ENCODE measurements around the gene ARID4B.
A peak's percentile ranks its signal among the peaks of the same experiment; 100 is the strongest.
"Not testable (repeated sequence)": the region's sequence is repeated elsewhere in the genome, so short reads cannot be mapped to it uniquely, and the experiment has no call there.

Gene ARID4B, protein sequence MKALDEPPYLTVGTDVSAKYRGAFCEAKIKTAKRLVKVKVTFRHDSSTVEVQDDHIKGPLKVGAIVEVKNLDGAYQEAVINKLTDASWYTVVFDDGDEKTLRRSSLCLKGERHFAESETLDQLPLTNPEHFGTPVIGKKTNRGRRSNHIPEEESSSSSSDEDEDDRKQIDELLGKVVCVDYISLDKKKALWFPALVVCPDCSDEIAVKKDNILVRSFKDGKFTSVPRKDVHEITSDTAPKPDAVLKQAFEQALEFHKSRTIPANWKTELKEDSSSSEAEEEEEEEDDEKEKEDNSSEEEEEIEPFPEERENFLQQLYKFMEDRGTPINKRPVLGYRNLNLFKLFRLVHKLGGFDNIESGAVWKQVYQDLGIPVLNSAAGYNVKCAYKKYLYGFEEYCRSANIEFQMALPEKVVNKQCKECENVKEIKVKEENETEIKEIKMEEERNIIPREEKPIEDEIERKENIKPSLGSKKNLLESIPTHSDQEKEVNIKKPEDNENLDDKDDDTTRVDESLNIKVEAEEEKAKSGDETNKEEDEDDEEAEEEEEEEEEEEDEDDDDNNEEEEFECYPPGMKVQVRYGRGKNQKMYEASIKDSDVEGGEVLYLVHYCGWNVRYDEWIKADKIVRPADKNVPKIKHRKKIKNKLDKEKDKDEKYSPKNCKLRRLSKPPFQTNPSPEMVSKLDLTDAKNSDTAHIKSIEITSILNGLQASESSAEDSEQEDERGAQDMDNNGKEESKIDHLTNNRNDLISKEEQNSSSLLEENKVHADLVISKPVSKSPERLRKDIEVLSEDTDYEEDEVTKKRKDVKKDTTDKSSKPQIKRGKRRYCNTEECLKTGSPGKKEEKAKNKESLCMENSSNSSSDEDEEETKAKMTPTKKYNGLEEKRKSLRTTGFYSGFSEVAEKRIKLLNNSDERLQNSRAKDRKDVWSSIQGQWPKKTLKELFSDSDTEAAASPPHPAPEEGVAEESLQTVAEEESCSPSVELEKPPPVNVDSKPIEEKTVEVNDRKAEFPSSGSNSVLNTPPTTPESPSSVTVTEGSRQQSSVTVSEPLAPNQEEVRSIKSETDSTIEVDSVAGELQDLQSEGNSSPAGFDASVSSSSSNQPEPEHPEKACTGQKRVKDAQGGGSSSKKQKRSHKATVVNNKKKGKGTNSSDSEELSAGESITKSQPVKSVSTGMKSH (N-terminal part only)

DNA sequence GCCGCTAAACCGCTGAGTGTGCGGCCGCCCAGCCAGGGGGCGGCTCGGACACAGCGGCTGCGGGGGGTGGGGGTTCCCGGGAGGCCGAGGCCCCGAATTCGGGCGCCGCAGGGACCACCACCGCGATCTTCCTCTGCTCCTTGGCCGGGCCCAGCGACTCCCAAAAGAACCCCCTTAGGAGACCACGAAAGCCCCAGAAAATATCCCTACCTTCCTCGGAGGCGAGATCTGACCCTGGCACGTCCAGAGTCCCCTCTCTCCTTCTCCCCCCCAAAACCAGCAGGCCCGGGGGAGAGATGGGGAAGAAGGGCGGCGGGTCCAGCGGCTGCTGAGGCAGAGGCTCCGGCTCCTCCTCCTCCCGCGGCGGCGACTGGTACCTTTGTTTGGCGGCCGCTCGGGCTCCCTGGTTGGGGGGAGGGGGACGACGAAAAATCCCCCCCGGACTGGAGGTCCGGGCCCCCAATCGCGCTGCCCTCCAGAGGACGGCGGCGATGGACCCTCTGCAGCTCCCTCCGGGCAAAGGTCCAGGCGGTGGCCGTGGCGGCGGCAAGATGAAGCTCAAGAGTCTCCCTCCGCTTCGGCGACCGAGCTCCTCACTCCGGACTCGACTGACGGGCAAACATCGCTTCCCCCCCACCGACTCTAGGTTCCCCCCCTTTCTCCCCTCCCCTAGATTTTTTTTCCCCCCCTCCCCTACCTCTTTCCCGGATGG is at the start of gene ARID4B:
Gene ARID4B, minus strand, starts transcription at position 621 of the 712 bp plus-strand sequence. CDS start 1,260 bp downstream, outside the sequence.
- no peak for DNase-seq (ENCODE audit: low read depth in 2 of 2)

DNA sequence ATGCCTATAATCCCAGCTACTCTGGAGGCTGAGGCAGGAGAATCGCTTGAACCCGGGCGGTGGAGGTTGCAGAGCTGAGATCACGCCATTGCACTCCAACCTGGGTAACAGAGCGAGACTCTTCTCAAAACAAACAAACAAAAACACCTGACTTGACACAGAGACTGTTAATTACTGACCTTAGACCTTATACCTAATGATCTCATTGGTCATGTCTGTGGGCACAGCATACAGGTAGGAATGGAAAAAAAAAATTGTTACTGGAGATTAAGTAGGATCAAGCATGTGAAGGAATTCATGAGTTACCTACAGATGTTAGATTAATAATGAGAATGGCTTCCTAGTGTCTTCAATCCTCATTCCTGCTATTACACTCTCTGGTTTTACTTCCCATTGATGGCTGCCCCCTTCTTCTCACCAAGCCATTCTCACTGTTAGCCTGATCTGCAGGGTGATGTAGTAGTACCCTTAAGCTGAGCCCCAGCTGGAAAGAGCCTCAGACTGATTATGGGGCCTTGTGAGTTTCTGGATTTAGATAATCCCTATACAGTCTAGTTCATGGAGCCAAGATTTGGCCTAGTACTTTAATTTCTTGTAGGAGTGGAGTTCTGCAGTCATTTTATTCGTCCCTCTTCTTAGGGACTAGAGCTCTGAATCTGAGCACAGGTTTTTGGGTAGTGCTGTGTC is 48.1 kb upstream of the ARID4B start:
- DNase-seq (ENCODE audit: low read depth in 2 of 2): no peak

DNA sequence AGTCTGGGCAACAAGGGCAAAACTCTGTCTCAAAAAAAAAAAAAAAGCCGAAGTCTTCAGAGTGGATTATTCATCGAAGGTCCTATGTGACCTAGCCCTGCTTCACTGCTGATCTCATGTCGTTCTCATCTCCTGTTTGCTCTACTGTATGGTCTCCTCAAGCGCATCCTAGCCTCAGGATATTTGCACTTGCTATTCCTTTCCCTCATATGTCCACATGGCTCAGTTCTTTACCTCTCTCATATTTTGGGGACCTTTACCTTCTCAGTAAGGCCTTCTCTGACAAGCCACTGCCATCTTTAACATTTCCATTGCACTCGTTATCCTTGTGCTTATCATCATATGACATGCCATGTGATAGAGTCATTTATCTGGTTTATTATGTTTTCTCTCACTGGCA is 41.8 kb upstream of the ARID4B start:
- DNase-seq (ENCODE audit: low read depth in 2 of 2): no peak

DNA sequence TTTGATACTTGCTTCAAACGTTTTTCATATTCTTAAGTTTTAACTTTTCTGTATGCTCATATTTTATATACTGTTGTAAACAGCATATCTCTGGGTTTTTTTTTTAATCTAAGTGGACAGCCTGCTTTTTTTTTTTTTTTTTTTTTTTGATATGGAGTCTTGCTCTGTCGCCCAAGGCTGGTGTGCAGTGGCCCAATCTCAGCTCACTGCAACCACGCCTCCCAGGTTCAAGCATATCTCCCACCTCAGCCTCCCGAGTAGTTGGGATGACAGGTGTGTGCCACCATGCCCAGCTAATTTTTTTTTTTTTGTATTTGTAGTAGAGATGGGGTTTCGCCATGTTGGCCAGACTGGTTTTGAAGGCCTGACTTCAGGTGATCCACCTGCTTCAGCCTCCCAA is 40.4 kb upstream of the ARID4B start:
- no peak for DNase-seq (ENCODE audit: low read depth in 2 of 2)

DNA sequence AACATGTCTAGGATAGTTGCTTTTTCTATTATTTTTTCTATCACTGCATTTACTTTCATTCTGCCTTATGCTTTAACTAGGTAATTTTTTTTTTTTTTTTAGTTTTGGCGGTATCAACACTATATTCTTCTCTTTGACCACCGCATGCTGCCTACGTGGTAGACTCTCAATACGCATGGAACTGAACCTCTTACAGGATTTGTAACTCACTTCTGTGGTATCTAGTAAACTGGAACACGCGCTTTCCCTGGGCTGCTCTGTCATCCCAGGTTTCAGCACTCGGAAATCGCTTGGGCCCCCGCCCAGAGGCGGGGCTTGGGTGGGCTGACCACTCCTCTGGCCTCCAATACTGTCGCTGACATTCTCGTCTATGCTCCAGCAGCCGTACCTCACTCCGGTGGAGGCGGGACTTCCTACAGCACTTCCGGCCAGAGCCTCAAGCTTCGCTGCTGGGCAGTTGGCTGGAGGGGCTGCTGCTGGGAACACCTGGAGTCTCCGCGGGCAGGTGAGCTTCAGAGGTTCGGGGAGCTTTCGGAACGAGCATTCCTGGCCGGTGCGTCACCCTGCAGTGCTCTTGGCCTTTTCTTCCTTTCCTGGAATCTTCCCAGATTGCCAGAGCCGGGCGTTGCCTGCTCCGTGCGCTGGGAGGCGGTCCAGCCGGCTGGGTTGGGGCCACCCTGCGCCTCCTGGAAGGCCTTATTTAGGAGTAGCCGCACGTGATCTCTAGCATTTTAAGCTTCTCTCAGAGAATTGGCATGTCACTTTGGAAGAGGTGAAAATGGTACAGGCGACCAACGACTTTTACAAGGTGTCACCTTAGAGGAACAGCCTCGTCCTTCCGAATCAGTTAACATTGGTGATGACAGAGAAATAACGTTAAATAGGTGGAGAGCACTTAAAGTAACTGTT is 39.3 kb upstream of the ARID4B start, which contains the start of gene TBCE:
Gene TBCE, plus strand, starts transcription at position 428 of the 909 bp plus-strand sequence. CDS start 12,623 bp downstream, outside the sequence.
- DNase-seq (ENCODE audit: low read depth in 2 of 2): peak; percentile 86 to 87

DNA sequence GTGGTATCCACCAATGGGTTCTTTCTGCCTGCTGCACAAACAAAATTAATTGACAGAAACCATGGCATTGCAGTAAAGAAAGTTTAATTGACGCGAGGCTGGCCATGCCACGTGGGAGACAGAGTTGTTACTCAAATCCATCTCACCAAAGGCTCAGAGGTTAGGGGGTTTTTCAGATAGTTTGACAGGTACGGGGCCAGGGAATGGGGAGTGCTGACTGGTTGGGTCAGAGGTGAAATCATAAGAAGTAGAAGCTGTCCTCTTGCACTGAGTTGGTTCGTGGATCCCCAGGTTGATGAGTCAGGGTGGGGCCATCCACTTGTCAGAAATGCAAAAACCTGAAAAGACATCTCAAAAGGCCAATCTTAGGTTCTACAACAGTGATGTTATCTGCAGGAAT is 38.3 kb upstream of the ARID4B start:
- DNase-seq (ENCODE audit: low read depth in 2 of 2): no peak

DNA sequence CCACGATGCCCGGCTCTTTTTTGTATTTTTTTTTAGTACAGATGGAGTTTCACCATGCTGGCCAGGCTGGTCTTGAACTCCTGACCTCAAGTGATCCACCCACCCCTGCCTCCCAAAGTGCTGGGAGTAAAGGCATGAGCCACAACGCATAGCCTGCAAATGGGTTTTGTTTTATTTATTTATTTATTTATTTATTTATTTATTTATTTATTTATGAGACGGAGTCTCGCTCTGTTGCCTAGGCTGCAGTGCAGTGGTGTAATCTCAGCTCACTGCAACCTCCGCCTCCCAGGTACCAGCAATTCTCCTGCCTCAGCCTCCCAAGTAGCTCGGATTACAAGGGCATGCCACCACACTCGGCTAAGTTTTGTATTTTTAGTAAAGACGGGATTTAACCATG is 36.2 kb upstream of the ARID4B start:
- DNase-seq (ENCODE audit: low read depth in 2 of 2): not testable (repeated sequence)

DNA sequence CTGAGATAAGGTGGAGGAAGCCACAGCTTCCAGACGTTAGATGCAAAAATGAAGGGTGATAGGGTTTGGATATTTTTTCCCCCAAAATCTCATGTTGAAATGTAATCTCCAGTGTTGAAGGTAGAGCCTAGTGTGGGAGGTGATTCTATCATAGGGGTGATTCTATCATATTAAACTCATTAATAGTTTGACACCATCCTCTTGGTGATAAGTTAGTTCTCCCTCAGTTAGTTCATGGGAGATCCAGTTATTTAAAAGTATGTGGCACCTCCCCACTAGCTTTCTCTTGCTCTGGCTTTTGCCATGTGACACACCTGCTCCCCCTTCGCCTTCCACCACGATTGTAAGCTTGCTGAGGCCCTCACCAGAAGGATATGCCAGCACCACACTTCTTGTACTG is 30.9 kb upstream of the ARID4B start:
- no peak for DNase-seq (ENCODE audit: low read depth in 2 of 2)

DNA sequence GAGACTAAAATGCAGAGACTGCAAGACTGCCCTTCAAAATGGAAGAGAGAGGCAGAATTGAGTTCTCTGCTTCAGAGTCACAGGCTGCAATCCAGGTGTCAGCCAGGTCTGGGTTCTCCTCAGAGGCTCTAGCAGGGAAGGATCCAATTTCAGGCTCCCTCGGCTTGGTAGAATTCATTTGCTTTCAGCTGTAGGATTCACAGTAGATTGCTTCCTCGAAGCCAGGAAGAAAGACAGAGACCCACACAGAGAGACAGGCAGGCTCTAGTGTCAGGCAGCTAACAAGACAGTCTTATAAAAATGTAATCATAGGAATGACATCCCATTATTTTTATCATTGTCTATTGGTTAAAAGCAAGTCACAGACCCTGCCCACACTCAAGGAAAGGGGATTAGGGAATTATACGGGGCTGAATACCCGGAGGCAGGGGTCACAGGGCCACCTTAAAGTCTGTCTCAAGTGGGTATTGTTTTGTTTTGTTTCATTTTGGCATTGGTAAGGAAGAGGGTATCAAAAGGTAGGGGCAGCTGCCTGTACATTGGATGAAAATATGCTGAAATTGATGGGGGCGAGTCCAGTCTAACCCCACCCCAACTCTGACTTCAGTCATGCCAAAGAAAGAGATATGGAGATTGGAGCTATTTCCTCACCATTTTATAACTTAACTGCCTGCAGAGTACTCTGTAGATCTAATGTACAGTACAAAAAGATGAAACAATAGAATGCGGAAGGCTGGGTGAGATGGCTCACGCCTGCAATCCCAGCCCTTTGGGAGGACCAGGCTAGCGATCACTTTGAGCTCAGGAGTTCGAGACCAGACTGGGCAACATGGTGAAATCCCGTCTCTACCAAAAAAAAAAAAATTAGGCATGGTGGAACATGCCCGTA is 29.8 kb upstream of the ARID4B start:
- DNase-seq (ENCODE audit: low read depth in 2 of 2): no peak

DNA sequence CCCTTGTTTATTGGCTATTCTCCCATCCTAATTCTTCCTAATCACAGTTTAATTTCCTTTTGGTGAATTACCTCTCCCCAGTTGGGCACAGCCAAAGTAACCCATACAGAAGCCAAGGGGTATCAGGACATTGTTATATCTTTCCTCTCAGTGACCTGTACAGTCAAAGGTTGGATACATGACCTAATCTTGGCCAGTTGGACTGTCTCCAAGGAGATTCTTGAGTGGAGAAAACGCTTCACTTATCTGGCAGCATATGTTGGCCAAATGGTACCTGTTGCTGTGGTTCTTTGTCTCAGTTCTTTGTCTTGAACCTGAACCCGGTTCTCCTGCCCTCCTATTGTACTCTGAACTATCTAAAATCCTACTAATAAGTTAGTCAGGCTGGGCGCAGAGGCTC is 23.9 kb upstream of the ARID4B start:
- DNase-seq (ENCODE audit: low read depth in 2 of 2): no peak

DNA sequence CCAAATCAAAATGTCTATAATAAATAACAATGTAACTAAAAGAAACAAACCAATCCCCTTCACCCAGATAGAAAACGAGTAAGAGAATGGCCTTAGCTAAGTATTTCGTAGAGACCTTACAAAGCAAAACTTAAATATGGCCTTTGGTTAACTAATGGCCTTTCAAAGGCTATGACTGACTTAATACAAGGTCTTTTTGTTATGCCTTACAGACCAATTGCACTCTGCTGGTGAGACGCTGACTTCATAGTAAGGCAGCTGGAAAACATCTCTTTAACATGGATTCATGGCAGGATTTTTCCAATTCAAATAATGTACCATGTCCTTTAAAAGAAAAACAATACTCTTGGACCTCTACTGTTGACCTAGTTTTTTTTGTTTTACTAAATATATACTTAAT is 23.5 kb upstream of the ARID4B start:
- no peak for DNase-seq (ENCODE audit: low read depth in 2 of 2)

DNA sequence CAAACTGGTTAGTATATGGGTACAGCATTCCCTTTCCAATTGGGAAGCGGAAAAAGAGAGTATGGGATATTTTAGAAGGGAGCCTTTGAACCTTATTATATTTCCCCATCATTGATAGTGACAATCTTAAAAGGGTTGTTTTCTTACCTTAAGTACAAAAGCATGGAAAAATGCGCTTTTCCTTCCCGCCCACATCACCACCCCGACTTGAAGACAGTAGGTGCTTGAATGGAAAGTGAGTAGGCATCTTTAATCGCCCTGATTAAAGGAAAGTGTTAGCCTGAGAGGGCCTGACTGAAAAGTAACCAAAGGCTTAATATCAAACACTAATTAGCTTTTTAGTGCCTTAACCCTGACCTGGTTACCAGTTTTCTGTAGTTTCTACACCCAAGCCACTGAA is 15.7 kb upstream of the ARID4B start:
- no peak for DNase-seq (ENCODE audit: low read depth in 2 of 2)

DNA sequence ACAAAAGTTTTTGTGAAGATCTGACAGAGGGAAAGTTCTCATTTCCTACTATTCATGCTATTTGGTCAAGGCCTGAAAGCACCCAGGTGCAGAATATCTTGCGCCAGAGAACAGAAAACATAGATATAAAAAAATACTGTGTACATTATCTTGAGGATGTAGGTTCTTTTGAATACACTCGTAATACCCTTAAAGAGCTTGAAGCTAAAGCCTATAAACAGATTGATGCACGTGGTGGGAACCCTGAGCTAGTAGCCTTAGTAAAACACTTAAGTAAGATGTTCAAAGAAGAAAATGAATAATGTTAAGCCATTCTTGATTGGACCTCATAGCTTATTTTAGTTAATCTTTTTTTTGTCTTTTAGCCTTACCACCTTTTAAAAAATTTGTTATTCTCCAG is 14.5 kb upstream of the ARID4B start:
- no peak for DNase-seq (ENCODE audit: low read depth in 2 of 2)

DNA sequence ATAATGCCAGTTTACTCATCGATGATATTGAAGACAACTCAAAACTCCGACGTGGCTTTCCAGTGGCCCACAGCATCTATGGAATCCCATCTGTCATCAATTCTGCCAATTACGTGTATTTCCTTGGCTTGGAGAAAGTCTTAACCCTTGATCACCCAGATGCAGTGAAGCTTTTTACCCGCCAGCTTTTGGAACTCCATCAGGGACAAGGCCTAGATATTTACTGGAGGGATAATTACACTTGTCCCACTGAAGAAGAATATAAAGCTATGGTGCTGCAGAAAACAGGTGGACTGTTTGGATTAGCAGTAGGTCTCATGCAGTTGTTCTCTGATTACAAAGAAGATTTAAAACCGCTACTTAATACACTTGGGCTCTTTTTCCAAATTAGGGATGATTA is 14.1 kb upstream of the ARID4B start:
- no peak for DNase-seq (ENCODE audit: low read depth in 2 of 2)

DNA sequence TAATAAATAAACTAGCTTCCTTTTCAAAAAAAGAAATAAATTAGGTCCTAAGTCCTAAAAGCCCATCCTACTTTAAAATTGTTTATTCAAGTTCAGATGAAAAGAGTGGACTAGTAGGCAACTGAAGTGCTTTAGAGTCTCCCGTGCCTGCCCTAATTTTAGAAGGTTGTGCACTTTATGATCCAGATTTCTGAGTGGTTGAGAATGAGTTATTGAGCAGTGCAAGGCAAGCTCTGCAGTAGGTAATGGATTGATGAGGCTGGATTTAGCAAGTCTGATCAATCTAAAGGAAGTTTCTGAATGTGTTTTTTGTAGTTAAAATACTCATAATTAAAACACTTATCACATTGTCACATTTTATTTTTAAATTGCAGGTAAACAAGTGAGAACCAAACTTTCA is 13.4 kb upstream of the ARID4B start:
- DNase-seq (ENCODE audit: low read depth in 2 of 2): no peak

DNA sequence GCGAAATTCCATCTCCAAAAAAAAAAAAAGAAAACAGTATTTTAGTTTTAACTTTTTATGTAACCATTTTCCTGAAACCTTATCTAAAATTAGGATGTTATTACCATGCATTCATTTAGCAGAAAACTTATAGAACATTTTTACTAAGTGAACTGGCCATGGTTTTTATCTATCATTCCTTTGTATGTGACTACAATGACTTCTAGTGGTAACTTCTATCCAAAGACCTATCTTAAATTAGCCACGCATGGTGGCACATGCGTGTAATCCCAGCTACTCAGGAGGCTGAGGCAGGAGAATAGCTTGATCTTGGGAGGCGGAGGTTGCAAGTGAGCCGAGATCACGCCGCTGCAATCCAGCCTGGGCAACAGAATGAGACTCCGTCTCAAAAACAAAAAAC is 11.8 kb upstream of the ARID4B start:
- no peak for DNase-seq (ENCODE audit: low read depth in 2 of 2)

DNA sequence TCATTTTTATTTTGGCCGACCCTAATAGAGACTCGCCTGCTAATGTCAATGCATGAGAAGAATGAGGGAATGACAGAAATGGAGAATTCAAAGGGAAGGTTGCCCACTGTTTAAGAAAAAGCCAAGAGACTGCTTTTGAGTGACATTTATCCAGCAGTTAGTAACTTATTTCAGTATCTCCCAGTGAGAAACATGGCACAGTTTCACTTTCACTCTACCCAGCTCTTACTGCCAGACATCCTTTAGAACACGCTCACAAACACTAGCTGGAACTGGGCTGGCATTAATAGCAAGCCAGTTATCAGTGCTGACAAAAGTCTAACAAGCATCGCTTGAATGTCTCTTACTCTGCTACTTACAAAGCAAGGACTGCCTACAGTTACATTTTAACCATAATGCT is 8.9 kb upstream of the ARID4B start:
- no peak for DNase-seq (ENCODE audit: low read depth in 2 of 2)

DNA sequence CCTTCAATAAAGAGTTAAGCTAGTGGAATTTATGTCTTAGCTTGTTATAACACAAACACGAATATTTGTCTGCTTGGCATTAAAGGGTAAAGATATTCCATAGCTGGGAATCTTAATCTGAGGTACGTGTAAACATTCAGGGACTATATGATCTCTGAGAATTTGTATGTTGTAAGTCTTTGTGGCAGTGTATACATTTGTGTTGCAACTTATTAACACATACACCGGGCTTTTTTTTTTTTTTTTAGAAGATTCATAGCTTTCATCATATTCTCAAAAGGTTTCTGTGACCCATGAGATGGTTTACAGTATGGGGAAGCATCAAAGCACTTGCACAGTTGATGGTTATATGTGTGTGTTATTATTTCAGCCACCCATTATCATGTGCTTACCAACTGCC is 3.4 kb upstream of the ARID4B start:
- no peak for DNase-seq (ENCODE audit: low read depth in 2 of 2)

DNA sequence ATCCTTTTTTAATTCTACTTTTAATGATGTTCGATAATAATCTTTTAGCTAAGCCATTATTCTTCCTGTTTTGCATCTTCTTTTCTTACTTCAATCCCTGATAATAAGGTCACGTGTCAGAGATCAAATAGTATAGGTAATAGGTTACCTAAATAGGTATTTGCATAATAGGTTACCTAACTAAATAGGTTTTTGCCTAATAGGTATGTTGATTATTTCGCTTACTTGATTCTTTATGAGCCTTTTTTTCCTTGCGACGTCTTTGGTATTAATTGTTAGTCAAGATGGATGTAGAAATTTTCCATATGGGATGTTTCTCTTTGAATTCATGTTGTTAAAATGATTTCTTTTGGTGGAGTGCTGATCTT is 2.9 kb upstream of the ARID4B start:
- DNase-seq (ENCODE audit: low read depth in 2 of 2): no peak
